ENCODE data around the gene ABHD17B. TPM values are rescaled to one million over a fixed set of nuclear protein-coding genes. Genes with fewer than 3 reads are reported as not detected.

Gene ABHD17B
- total and polyA plus RNA-seq, 7 donors, result 8.4 to 68.3 (median 16.1) TPM

DNA sequence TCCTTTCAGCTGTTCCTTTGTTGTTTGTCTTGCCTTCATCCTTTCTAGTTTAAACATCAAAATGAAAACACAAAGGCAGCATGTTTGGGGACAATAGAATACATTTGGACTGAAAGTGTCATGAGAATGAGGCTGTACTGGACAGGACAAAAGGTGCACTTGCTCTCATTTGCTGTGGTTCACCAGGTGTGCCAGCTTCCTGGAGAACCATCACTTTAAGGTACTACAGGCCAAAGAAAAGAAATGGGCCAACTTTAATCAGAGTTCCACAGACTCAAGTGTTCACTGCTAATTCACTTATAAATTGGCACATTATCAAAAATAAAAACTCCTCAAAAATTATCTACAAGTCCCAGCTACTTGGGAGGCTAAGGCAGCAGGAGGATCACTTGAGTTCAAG, 53.8 kb downstream of the ABHD17B start:
- Histone ChIP-seq H3K4me1 (no peaks in the 10 kb centered on the region), H3K4me3 (no peak overlapping the region), H3K9me3 (peaks cover 13% of the 10 kb centered on the region), H3K36me3 (ENCODE audit: insufficient read depth in 1 of 2, low read depth in 1 of 2) (no peaks in the 10 kb centered on the region), H3K27me3 (ENCODE audit: insufficient read depth in 3 of 3, low read length in 2 of 3) (no peaks in the 10 kb centered on the region), H3K27ac (no peak overlapping the region)
- TF ChIP-seq CTCF (IDR thresholded peaks at IDR 0.05), result no peak
- intact Hi-C loops (cut with DNase I), result no loop called here
- DNase-seq, result no peak
- no peak for ATAC-seq

DNA sequence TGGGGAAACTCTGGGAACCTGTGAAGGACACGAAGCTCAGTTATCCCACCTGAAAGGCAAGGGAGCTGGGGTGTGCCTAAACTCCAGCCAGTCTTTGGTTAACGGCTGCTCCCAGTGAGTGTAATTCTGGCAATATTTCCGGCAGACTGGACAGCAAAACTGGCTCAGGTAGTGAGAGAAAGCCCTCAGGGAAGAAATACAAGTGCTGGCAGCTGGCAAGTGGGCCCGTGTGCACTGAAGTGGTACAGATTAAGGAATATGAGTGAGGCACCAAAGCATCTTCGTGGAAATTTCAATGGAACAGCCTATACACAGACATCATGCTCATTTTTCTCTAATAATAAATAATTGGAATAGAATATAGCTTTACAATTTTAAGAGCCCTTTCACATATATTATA, 56.2 kb downstream of the ABHD17B start:
- ATAC-seq, result no peak
- no peaks in the 10 kb centered on the region for H3K4me1 ChIP-seq
- H3K27ac ChIP-seq, result no peak overlapping the region
- no peak for TF ChIP-seq CTCF (IDR thresholded peaks at IDR 0.05)
- H3K36me3 ChIP-seq (ENCODE audit: insufficient read depth in 1 of 2, low read depth in 1 of 2), result no peaks in the 10 kb centered on the region
- intact Hi-C loops (cut with DNase I), result no loop called here
- 50 to 70% (median 54%) methylated on average over 5 of the region's 5 CpGs for WGBS, 3 donors
- no peak for DNase-seq
- H3K9me3 ChIP-seq, result peaks cover 6% of the 10 kb centered on the region
- H3K27me3 ChIP-seq (ENCODE audit: insufficient read depth in 3 of 3, low read length in 2 of 3), result no peaks in the 10 kb centered on the region
- no peak overlapping the region for H3K4me3 ChIP-seq

DNA sequence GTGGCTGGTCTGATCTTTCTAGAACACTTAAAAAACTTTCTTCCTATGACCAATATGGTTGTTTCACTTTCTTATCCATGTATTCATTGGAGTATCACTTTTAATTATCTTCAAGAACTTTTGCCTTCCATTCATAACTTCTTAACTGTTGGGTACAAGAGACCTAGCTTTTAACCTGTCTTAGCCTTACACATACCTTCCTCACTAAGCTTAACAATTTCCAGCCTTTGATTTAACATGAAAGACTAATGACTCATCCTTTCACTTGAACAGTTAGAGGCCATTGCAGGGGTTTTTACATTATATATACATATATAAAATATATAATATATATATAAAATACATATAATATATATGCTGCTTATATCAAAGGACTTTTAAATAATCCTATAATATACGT, 57.9 kb downstream of the ABHD17B start:
- intact Hi-C loops (cut with DNase I), result no loop called here

DNA sequence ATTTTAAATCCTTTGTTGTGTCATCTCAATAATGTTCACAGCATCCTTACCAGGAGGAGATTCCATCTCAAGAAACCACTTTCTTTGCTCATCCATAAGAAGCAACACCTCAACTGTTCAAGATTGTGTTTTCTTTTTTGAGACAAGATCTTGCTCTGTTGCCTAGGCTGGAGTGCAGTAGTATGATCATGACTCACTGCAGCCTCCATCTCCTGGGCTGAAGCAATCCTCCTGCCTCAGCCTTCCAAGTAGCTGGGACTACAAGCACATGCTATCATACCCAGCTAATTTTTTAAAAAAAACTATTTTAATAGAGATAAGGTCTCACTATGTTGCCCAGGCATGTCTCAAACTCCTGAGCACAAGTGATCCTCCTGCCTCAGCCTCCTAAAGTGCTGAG, 60.0 kb downstream of the ABHD17B start:
- DNase-seq (no peak), ATAC-seq (no peak)
- Histone ChIP-seq H3K9me3 (no peaks in the 10 kb centered on the region), H3K4me1 (no peaks in the 10 kb centered on the region), H3K36me3 (ENCODE audit: insufficient read depth in 1 of 2, low read depth in 1 of 2) (no peaks in the 10 kb centered on the region), H3K4me3 (no peak overlapping the region), H3K27me3 (ENCODE audit: insufficient read depth in 3 of 3, low read length in 2 of 3) (no peaks in the 10 kb centered on the region), H3K27ac (no peak overlapping the region)
- intact Hi-C loops (cut with DNase I), result no loop called here
- TF ChIP-seq CTCF (IDR thresholded peaks at IDR 0.05), result no peak

More for the DNA sequence above, 57.9 kb downstream of the ABHD17B start:
- H3K4me1 ChIP-seq, result no peaks in the 10 kb centered on the region
- DNase-seq (no peak), ATAC-seq (no peak)
- TF ChIP-seq CTCF (IDR thresholded peaks at IDR 0.05), result no peak
- H3K27me3 ChIP-seq (ENCODE audit: insufficient read depth in 3 of 3, low read length in 2 of 3), result no peaks in the 10 kb centered on the region
- no peaks in the 10 kb centered on the region for H3K36me3 ChIP-seq (ENCODE audit: insufficient read depth in 1 of 2, low read depth in 1 of 2)
- WGBS, 3 donors, result 92 to 97% (median 95%) methylated on average over 1 of the region's 1 CpG
- no peak overlapping the region for H3K4me3 ChIP-seq
- no peak overlapping the region for H3K27ac ChIP-seq
- H3K9me3 ChIP-seq, result no peaks in the 10 kb centered on the region

GRCh38 chr9:71847892-71848291, 63.1 kb downstream of the ABHD17B start:
- H3K4me1 ChIP-seq, result no peaks in the 10 kb centered on the region
- intact Hi-C loops (cut with DNase I), result no loop called here
- H3K27ac ChIP-seq, result no peak overlapping the region
- ATAC-seq (no peak), DNase-seq (no peak)
- WGBS, 3 donors, result 88 to 95% (median 89%) methylated on average over 2 of the region's 2 CpGs
- TF ChIP-seq CTCF (IDR thresholded peaks at IDR 0.05), result no peak
- H3K27me3 ChIP-seq (ENCODE audit: insufficient read depth in 3 of 3, low read length in 2 of 3), result no peaks in the 10 kb centered on the region
- no peaks in the 10 kb centered on the region for H3K9me3 ChIP-seq
- no peaks in the 10 kb centered on the region for H3K36me3 ChIP-seq (ENCODE audit: insufficient read depth in 1 of 2, low read depth in 1 of 2)
- no peak overlapping the region for H3K4me3 ChIP-seq
